ENCODE data around the gene KCNJ5.

DNA sequence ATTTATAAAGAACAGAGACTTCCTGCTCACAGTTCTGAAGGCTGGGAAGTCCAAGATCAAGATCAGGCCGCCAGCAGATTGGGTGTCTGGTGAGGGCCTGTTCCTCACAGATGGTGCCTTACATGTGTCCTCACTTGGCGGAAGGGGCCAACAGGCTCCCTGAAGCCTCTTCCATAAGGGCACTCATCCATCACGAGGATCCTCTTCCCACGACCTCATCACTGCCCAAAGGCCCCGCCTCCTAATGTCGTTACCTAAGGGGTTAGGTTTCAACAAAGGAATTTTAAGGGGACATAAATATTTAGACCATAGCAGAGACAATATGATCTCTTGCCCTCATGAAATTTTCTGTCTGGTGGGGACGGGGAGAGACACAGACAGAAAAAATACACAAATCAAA, 32.9 kb downstream of the KCNJ5 start:
- TF ChIP-seq GABPA (IDR thresholded peaks at IDR 0.05; ENCODE audit: low read depth) (no peak), CTCF (IDR thresholded peaks at IDR 0.05; ENCODE audit: insufficient read depth, low read length) (no peak)

All from HL-60 (cell line).